CD4-positive, alpha-beta T cell treated with Interleukin-6 for 4 hours (primary cell): ENCODE data around the gene ORAI3.

Experiments used
- DNase-seq: peaks from one replicate; pipeline ENCODE4 v3.0.0-alpha.2; 2020; ENCODE audit warnings: mixed read lengths

The ORAI3 gene

GRCh38 chr16:30976486-30976885 is 27.6 kb downstream of the ORAI3 start:
- no peak for DNase-seq

GRCh38 chr16:30977502-30977901 is 28.6 kb downstream of the ORAI3 start:
- peak; percentile 13 for DNase-seq

- no peak for DNase-seq
Measured at GRCh38 chr16:30979170-30980022, 30.5 kb downstream of the ORAI3 start.

GRCh38 chr16:30980023-30980371 is 31.1 kb downstream of the ORAI3 start:
- no peak for DNase-seq

- DNase-seq = no peak
Measured at GRCh38 chr16:30980434-30980833, 31.6 kb downstream of the ORAI3 start.

- no peak for DNase-seq
Measured at GRCh38 chr16:30980959-30981358, 32.1 kb downstream of the ORAI3 start.

- DNase-seq = no peak
Measured at GRCh38 chr16:30982548-30983288, 33.9 kb downstream of the ORAI3 start.

GRCh38 chr16:30983289-30983889 is 34.5 kb downstream of the ORAI3 start:
- DNase-seq = no peak

- DNase-seq = no peak
Measured at GRCh38 chr16:30983898-30984610, 35.2 kb downstream of the ORAI3 start.

GRCh38 chr16:30984669-30985400 is 36.0 kb downstream of the ORAI3 start, which contains the start of gene HSD3B7:
HSD3B7 (plus strand) TSS chr16:30985207; CDS start chr16:30985659, 452 bp downstream.
- DNase-seq = peak; percentile 86

GRCh38 chr16:30985401-30986128 is 36.7 kb downstream of the ORAI3 start:
- DNase-seq = no peak

GRCh38 chr16:30986129-30986991 is 37.5 kb downstream of the ORAI3 start:
- DNase-seq = no peak

- DNase-seq = no peak
Measured at GRCh38 chr16:30987581-30988190, 38.8 kb downstream of the ORAI3 start.

- no peak for DNase-seq
Measured at GRCh38 chr16:30989469-30990047, 40.7 kb downstream of the ORAI3 start.

GRCh38 chr16:30990105-30990504 is 41.2 kb downstream of the ORAI3 start:
- DNase-seq = no peak

- no peak for DNase-seq
Measured at GRCh38 chr16:30991052-30991451, 42.2 kb downstream of the ORAI3 start.

- DNase-seq = no peak
Measured at GRCh38 chr16:30992276-30992780, 43.5 kb downstream of the ORAI3 start.

GRCh38 chr16:30992931-30993816 is 44.3 kb downstream of the ORAI3 start:
- no peak for DNase-seq
